H1 (cell line): ENCODE measurements around the gene DNAJC22.

Source experiments
- EP300 ChIP-seq, 2 experiments: IDR thresholded peaks; 1 replicate in 1 of 2; 2 replicates in 1 of 2; pipeline ENCODE4 v1.6.1; 2011 to 2012; ENCODE audit warnings: low read depth in 2 of 2, low read length in 2 of 2, mild to moderate bottlenecking in 2 of 2, borderline replicate concordance in 1 of 2, inconsistent platforms in 1 of 2, moderate library complexity in 1 of 2
- EZH2 ChIP-seq: fragments of 200-600 bp; sonication (generic); IDR thresholded peaks from 2 replicates; pipeline ENCODE4 v1.7.1; 2012; ENCODE audit warnings: low read depth, mild to moderate bottlenecking, moderate library complexity, low read length, inconsistent platforms; ENCODE audit not compliant: severe bottlenecking
- GABPA ChIP-seq: IDR thresholded peaks from 2 replicates; pipeline ENCODE4 v1.6.1; 2011; ENCODE audit warnings: mild to moderate bottlenecking, low read length, moderate library complexity, borderline replicate concordance; ENCODE audit not compliant: insufficient read depth
- GTF2F1 ChIP-seq: IDR thresholded peaks from 2 replicates; pipeline ENCODE4 v1.6.1; 2012; ENCODE audit warnings: low read depth, low read length, improper control_type of control experiment, borderline replicate concordance
- HDAC2 ChIP-seq, 2 experiments: fragments of 300-600 bp in 1 of 2; sonication (generic) in 1 of 2; IDR thresholded peaks; 2 replicates each; pipeline ENCODE4 v1.6.1; 2011 to 2012; ENCODE audit warnings: low read depth in 2 of 2, low read length in 2 of 2, mild to moderate bottlenecking in 2 of 2, moderate library complexity in 2 of 2, borderline replicate concordance in 1 of 2, inconsistent platforms in 1 of 2
- KDM5A ChIP-seq: fragments of 200-600 bp; IDR thresholded peaks from 2 replicates; pipeline ENCODE4 v1.7.1; 2012; ENCODE audit warnings: mild to moderate bottlenecking, low read length, inconsistent platforms, mixed read lengths
- MAX ChIP-seq: IDR thresholded peaks from 2 replicates; pipeline ENCODE4 v1.6.1; 2012; ENCODE audit warnings: inconsistent platforms
- POLR2A ChIP-seq, 2 experiments: IDR thresholded peaks; 1 replicate in 1 of 2; 2 replicates in 1 of 2; pipeline ENCODE4 v1.6.1; 2011; ENCODE audit warnings: low read depth in 2 of 2, low read length in 2 of 2, mild to moderate bottlenecking in 2 of 2; ENCODE audit errors: control extremely low read depth in 1 of 2
- RAD21 ChIP-seq, 2 experiments: IDR thresholded peaks in 1 of 2; conservative IDR thresholded peaks in 1 of 2; 2 replicates each; pipeline ENCODE4 v1.6.1; 2011; ENCODE audit warnings: low read depth in 2 of 2, low read length in 2 of 2, improper control_type of control experiment in 1 of 2, inconsistent platforms in 1 of 2, mild to moderate bottlenecking in 1 of 2, moderate library complexity in 1 of 2
- RFX5 ChIP-seq: IDR thresholded peaks from 2 replicates; pipeline ENCODE4 v1.6.1; 2011; ENCODE audit warnings: low read depth, low read length, improper control_type of control experiment, borderline replicate concordance
- TEAD4 ChIP-seq: IDR thresholded peaks from 2 replicates; pipeline ENCODE4 v1.6.1; 2012; ENCODE audit warnings: low read depth, low read length, inconsistent platforms, mixed read lengths
- YY1 ChIP-seq: IDR thresholded peaks from 2 replicates; pipeline ENCODE4 v1.6.1; 2011; ENCODE audit warnings: low read depth, mild to moderate bottlenecking, low read length
- TF ChIP-seq, protein P1 (sequence below), 3 experiments: IDR thresholded peaks; 1 replicate in 2 of 3; 2 replicates in 1 of 3; pipeline versions ENCODE4 v1.5.1 to v1.6.1; 2011; ENCODE audit warnings: low read length in 3 of 3, mild to moderate bottlenecking in 3 of 3, inconsistent platforms in 2 of 3, low read depth in 1 of 3, moderate library complexity in 1 of 3; ENCODE audit not compliant: insufficient read depth in 1 of 3; ENCODE audit errors: control extremely low read depth in 1 of 3
- TF ChIP-seq, protein P2 (sequence below): IDR thresholded peaks from 2 replicates; pipeline ENCODE4 v1.6.1; 2012; ENCODE audit warnings: low read length, inconsistent platforms

DNA sequence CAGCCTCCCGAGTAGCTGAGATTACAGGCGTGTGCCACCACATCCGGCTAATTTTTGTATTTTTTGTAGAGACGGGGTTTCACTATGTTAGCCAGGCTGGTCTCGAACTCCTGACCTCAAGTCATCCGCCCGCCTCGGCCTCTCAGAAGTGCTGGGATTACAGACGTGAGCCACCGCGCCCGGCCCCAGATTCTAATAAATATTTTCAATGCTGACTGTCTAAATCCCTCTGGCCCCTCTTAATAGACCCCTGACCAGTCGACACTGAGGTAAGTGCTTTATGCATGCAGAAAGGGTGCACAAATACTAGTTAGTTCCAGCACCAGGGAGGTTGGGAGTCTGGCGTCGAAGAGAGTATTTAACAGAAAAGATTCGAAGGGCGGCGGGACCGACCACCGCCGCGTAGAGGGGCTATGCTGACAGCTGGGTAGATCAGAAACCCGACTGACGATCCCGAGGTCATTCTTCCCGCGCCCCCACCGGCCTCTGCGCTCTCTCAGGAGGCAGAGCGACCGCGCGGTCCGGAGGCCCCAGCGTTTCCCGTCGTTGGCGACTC lies 19.5 kb downstream of the DNAJC22 start:
- TF ChIP-seq EP300 (IDR thresholded peaks at IDR 0.05; ENCODE audit: borderline replicate concordance in 1 of 2, low read depth in 2 of 2, low read length in 2 of 2), result no peak
- TF ChIP-seq, protein P1, sequence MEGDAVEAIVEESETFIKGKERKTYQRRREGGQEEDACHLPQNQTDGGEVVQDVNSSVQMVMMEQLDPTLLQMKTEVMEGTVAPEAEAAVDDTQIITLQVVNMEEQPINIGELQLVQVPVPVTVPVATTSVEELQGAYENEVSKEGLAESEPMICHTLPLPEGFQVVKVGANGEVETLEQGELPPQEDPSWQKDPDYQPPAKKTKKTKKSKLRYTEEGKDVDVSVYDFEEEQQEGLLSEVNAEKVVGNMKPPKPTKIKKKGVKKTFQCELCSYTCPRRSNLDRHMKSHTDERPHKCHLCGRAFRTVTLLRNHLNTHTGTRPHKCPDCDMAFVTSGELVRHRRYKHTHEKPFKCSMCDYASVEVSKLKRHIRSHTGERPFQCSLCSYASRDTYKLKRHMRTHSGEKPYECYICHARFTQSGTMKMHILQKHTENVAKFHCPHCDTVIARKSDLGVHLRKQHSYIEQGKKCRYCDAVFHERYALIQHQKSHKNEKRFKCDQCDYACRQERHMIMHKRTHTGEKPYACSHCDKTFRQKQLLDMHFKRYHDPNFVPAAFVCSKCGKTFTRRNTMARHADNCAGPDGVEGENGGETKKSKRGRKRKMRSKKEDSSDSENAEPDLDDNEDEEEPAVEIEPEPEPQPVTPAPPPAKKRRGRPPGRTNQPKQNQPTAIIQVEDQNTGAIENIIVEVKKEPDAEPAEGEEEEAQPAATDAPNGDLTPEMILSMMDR (IDR thresholded peaks at IDR 0.05; ENCODE audit: control extremely low read depth in 1 of 3, insufficient read depth in 1 of 3, low read depth in 1 of 3, low read length in 3 of 3), result no peak
- TF ChIP-seq POLR2A (IDR thresholded peaks at IDR 0.05; ENCODE audit: control extremely low read depth in 1 of 2, low read depth in 2 of 2, low read length in 2 of 2), result no peak
- peak; percentile 20 for TF ChIP-seq EZH2
- no peak for TF ChIP-seq KDM5A
- no peak for TF ChIP-seq RFX5
- no peak for TF ChIP-seq RAD21 (IDR thresholded peaks at IDR 0.05 in 1 of 2, conservative IDR thresholded peaks at IDR 0.05 in 1 of 2; ENCODE audit: low read depth in 2 of 2, low read length in 2 of 2)
- no peak for TF ChIP-seq GTF2F1
- TF ChIP-seq GABPA, result no peak; the same call in 1 of the 2 replicates
- TF ChIP-seq, protein P2, sequence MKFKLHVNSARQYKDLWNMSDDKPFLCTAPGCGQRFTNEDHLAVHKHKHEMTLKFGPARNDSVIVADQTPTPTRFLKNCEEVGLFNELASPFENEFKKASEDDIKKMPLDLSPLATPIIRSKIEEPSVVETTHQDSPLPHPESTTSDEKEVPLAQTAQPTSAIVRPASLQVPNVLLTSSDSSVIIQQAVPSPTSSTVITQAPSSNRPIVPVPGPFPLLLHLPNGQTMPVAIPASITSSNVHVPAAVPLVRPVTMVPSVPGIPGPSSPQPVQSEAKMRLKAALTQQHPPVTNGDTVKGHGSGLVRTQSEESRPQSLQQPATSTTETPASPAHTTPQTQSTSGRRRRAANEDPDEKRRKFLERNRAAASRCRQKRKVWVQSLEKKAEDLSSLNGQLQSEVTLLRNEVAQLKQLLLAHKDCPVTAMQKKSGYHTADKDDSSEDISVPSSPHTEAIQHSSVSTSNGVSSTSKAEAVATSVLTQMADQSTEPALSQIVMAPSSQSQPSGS, result no peak
- no peak for TF ChIP-seq TEAD4
- TF ChIP-seq MAX, result no peak
- TF ChIP-seq YY1, result no peak
- TF ChIP-seq HDAC2 (IDR thresholded peaks at IDR 0.05; ENCODE audit: borderline replicate concordance in 1 of 2, low read depth in 2 of 2, low read length in 2 of 2), result no peak; a peak in 1 of 4 replicates
